Measurements from ENCODE around the gene CYB5A. TPM values are rescaled to one million over a fixed set of nuclear protein-coding genes. Genes with fewer than 3 reads are reported as not detected.

Gene CYB5A
- total RNA-seq, 4 donors from 2014 or later = 44.6 to 204 (median 51.9) TPM

GRCh38 chr18:74278058-74278457 is 13.7 kb downstream of the CYB5A start:
- Histone ChIP-seq H3K27ac (no peak overlapping the region), H3K4me1 (peaks cover 5 to 11% of the 10 kb centered on the region in 2 donors)

GRCh38 chr18:74277296-74277695 is 14.5 kb downstream of the CYB5A start:
- TF ChIP-seq POLR2A (IDR thresholded peaks at IDR 0.05) = no peak
- no peak for TF ChIP-seq CTCF (IDR thresholded peaks at IDR 0.05)
- Histone ChIP-seq H3K36me3 (no peaks in the 10 kb centered on the region), H3K27me3 (no peaks in the 10 kb centered on the region), H3K4me1 (peaks cover 0 to 3% of the 10 kb centered on the region in 2 donors), H3K9me3 (no peaks in the 10 kb centered on the region), H3K4me3 (no peak overlapping the region), H3K27ac (no peak overlapping the region)
- intact Hi-C loops (cut with DNase I; ENCODE audit: low total_unique reads) = no loop called here
- DNase-seq = no peak

More at GRCh38 chr18:74278058-74278457, 13.7 kb downstream of the CYB5A start:
- DNase-seq = no peak
- Histone ChIP-seq H3K27me3 (no peaks in the 10 kb centered on the region), H3K36me3 (no peaks in the 10 kb centered on the region), H3K4me3 (no peak overlapping the region), H3K9me3 (no peaks in the 10 kb centered on the region)
- TF ChIP-seq POLR2A (IDR thresholded peaks at IDR 0.05) = no peak
- no peak for TF ChIP-seq CTCF (IDR thresholded peaks at IDR 0.05)
- intact Hi-C loops (cut with DNase I; ENCODE audit: low total_unique reads) = no loop called here

GRCh38 chr18:74276609-74277008 is 15.2 kb downstream of the CYB5A start:
- no peak overlapping the region for H3K4me3 ChIP-seq
- DNase-seq = no peak
- TF ChIP-seq CTCF (IDR thresholded peaks at IDR 0.05) (no peak), POLR2A (IDR thresholded peaks at IDR 0.05) (no peak)
- H3K9me3 ChIP-seq = no peaks in the 10 kb centered on the region
- H3K27ac ChIP-seq = no peak overlapping the region
- H3K4me1 ChIP-seq = no peaks in the 10 kb centered on the region
- H3K27me3 ChIP-seq = no peaks in the 10 kb centered on the region
- no peaks in the 10 kb centered on the region for H3K36me3 ChIP-seq
- intact Hi-C loops (cut with DNase I; ENCODE audit: low total_unique reads) = no loop called here

GRCh38 chr18:74275736-74276135 is 16.0 kb downstream of the CYB5A start:
- intact Hi-C loops (cut with DNase I; ENCODE audit: low total_unique reads) = no loop called here
- no peak for TF ChIP-seq POLR2A (IDR thresholded peaks at IDR 0.05)
- no peak for TF ChIP-seq CTCF (IDR thresholded peaks at IDR 0.05)
- Histone ChIP-seq H3K4me3 (no peak overlapping the region), H3K27me3 (no peaks in the 10 kb centered on the region), H3K4me1 (no peaks in the 10 kb centered on the region), H3K36me3 (no peaks in the 10 kb centered on the region), H3K27ac (no peak overlapping the region), H3K9me3 (no peaks in the 10 kb centered on the region)
- no peak for DNase-seq

- Histone ChIP-seq H3K27me3 (no peaks in the 10 kb centered on the region), H3K4me1 (no peaks in the 10 kb centered on the region), H3K36me3 (no peaks in the 10 kb centered on the region), H3K9me3 (no peaks in the 10 kb centered on the region), H3K27ac (no peak overlapping the region), H3K4me3 (no peak overlapping the region)
- intact Hi-C loops (cut with DNase I; ENCODE audit: low total_unique reads) = no loop called here
- no peak for DNase-seq
- TF ChIP-seq POLR2A (IDR thresholded peaks at IDR 0.05) = no peak
- TF ChIP-seq CTCF (IDR thresholded peaks at IDR 0.05) = no peak
Measured at GRCh38 chr18:74274700-74275099, 17.1 kb downstream of the CYB5A start.

All from uterus (tissue), 4 donors.